B cell (primary cell): ENCODE data around the gene EEFSEC.

Source experiments
- CTCF ChIP-seq: fragments of 200-600 bp; IDR thresholded peaks from one replicate; pipeline ENCODE4 v1.8.0; 2022; ENCODE audit warnings: antibody characterized with exemption, mild to moderate bottlenecking
- EZH2 ChIP-seq: IDR thresholded peaks from 2 replicates; pipeline ENCODE4 v1.6.1; 2012; ENCODE audit warnings: borderline replicate concordance, low read depth, mild to moderate bottlenecking, moderate library complexity, low read length; ENCODE audit not compliant: insufficient read depth, poor library complexity, severe bottlenecking

DNA sequence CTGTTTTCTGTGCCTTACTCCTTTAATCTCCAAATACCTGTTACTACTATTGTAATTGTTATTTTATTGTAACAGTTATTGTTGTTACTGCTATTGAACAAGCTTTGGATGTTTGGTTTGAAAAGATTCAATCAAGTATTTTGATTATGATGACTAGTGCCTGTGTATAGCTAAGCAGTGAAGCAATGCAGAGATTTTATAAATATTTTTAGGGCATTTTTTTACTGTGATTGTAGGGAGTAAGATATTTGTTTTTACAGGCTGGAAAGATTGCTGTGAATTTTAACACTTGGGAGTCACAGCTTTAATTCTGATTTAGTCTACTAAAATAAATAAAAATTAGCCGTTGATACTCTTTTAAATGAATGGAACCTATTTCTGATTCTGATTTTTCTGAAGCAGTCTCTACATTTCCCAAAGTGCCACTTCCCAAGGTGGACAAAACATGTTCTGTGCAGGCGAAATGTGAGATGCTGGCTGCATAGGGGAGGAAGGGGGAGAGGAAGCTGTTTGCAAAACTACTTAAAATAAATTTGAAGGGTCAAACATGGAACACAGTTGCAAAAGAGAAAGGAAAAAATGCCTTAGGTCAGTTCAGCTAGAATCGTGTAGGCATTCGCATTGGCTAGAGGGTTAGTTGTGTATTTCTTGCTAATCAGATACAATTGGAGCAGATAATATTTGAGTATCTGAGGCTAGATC lies 25.7 kb downstream of the EEFSEC start:
- no peak for TF ChIP-seq CTCF
- TF ChIP-seq EZH2, result no peak
